GM12865 (cell line): ENCODE results near the gene WRNIP1.

ENCODE experiments used
- DNase-seq: peaks from one replicate; pipeline ENCODE4 v3.0.0; 2010; ENCODE audit warnings: low read depth
- H3K4me3 ChIP-seq: 2 replicates; pipeline ENCODE4 v1.5.1; 2011; ENCODE audit warnings: mild to moderate bottlenecking, low read depth, low read length, control low read depth
- TF ChIP-seq, protein P1 (sequence below): IDR thresholded peaks from 2 replicates; pipeline ENCODE4 v1.5.1; 2011; ENCODE audit warnings: low read length, control low read depth, low read depth, inconsistent platforms; ENCODE audit not compliant: insufficient read depth; ENCODE audit errors: missing control alignments

The WRNIP1 gene

DNA sequence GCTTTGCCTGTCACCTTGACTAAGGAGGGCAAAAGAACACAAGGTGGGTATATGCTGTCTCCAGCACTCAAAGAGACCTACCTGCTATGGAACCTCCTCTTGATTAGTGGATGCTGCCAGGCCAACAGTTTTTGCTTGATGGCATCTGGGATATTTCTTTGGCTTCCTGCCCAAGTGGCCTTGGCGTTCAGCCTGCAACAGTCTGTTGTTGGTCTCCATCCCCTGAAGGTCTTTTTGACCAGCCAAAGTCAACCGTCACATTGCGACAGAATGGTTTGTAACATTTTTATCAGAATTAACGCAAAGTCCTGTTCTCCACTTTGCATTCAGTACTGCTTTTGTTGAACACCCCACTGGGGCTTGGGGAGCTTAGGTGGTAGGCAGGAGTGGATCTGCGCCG lies 39.3 kb downstream of the WRNIP1 start:
- TF ChIP-seq, protein P1, sequence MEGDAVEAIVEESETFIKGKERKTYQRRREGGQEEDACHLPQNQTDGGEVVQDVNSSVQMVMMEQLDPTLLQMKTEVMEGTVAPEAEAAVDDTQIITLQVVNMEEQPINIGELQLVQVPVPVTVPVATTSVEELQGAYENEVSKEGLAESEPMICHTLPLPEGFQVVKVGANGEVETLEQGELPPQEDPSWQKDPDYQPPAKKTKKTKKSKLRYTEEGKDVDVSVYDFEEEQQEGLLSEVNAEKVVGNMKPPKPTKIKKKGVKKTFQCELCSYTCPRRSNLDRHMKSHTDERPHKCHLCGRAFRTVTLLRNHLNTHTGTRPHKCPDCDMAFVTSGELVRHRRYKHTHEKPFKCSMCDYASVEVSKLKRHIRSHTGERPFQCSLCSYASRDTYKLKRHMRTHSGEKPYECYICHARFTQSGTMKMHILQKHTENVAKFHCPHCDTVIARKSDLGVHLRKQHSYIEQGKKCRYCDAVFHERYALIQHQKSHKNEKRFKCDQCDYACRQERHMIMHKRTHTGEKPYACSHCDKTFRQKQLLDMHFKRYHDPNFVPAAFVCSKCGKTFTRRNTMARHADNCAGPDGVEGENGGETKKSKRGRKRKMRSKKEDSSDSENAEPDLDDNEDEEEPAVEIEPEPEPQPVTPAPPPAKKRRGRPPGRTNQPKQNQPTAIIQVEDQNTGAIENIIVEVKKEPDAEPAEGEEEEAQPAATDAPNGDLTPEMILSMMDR: no peak
- no peak for DNase-seq
- H3K4me3 ChIP-seq: no peak overlapping the region

DNA sequence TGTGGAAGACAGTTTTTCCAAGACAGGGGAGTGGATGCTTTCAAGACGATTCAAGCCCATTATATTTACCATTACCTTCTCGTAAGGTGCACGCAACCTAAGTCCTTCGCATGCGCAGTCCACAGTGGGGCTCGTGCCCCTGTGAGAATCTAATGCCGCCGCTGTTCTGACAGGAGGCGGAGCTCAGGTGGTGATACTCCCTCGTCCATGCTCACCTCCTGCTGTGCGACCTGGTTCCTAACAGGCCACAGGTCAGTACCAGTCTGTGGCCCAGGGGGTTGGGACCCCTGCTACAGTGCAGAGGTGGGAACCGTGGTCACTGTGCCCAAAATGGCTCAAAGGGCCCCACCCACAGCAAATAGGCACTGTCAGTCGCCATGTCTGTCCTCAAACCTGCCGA lies 39.8 kb downstream of the WRNIP1 start:
- TF ChIP-seq, protein P1: no peak
- DNase-seq: no peak
- H3K4me3 ChIP-seq: no peak overlapping the region

DNA sequence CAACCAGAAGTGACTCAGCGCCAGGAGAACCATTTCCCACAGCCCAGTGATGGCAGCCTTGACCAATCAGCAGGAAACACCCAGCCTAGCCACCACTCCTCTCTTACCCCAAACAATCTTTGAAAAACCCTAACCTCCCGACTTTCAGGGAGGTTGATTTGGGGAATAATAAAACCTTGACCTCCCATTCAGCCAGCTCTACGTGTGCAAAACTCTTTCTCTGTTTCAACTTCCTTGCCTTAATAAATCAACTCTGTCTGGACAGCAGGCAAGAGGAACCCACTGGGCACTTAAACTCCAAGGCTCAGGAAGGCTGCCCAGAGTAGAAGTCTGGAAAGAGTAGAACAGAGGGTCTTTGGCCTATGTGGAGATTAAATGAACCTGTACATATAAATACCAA lies 41.5 kb downstream of the WRNIP1 start:
- TF ChIP-seq, protein P1: no peak
- DNase-seq: no peak
- no peak overlapping the region for H3K4me3 ChIP-seq

DNA sequence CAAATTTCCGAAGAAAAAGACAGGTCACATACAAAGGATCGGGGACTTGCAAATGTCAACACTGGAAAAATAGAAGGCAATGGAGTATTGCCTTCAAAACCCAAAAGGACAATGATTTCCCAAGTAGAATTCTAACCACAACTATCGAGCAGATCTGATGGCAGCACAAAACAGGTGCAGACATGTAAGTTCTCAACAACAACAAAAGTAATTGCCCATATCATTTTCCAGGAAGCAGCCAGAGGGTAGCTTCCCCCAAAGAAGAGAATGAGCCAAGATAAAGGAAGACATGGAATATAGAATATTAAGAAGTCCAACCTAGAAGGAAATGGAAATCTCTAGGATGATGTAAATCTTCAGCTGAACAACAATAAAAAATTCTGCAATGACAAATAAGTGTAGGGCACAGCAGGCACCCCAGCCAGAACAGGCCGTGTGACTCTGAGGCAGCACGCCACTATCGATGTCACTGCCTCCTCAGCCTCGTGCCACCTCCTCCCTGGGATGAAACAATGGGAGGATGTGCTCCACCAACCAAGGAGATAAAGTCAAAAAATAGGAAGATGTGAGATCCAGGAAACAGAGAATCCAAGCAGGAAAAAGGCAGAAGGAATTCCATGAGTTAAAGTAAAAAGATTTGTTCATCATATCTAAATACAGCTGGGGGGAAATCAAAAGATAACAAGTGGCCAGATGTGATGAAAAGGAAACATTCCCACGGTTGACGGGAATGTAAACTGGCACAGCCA lies 42.3 kb downstream of the WRNIP1 start:
- DNase-seq: no peak
- TF ChIP-seq, protein P1: no peak
- no peak overlapping the region for H3K4me3 ChIP-seq

DNA sequence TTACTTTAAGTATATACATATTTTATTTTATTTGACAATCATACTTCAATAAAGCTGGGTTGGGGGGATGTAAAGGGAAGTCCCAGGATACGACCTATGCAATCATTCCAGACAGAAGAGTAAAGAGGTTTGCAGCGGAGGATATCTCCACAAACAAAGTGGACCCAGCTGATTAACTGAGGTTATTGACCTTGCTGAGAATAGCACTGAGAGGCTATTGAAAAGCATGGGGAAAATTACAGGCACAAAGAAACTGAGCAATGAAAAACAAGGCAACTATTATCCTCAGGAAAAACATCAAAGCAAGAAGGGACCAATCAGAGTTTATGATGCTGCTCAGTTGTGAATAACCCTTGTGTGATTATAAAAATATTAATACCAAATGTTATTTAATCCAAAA lies 43.8 kb downstream of the WRNIP1 start:
- H3K4me3 ChIP-seq: no peak overlapping the region
- no peak for DNase-seq
- TF ChIP-seq, protein P1: no peak

DNA sequence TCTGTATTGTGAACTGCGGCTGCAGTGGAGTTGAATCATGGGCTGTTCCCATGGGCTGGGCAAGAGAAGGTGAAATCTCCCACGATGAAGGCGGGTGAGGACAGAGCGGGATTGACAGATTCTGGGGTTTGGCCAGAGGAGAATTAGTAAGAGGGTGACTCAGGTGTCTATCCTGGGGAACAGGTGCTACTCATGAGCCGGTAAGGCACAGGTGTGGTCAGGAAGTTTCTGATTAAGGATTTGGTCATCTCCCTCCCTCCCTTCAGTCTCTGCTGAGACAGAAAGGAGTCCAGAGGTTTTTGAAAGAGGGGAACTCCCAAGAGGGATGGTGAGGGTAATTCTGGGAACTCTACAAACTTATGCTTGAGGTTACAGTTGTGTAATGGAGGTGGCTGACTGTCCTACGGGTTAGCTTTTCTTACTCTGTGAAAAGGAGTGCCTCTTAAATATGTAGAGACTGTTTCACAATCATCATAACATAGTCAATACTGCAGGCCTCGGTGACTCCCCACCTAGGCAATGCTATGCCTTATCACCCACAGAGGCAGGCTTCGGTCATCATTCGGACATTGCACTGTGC lies 45.0 kb downstream of the WRNIP1 start:
- no peak overlapping the region for H3K4me3 ChIP-seq
- DNase-seq: no peak
- TF ChIP-seq, protein P1: no peak
